H9 (cell line): ENCODE measurements around the gene NSMF. TPM values are rescaled to one million over a fixed set of nuclear protein-coding genes. Genes with fewer than 3 reads are reported as not detected.

ENCODE experiments used
- DNase-seq: peaks from one replicate; pipeline ENCODE4 v3.0.0-alpha.2; 2017
- H2AFZ ChIP-seq: one replicate; pipeline ENCODE4 v1.6.1; 2013; ENCODE audit warnings: mild to moderate bottlenecking, low read length, control low read depth, moderate library complexity
- H2AK5ac ChIP-seq: 2 replicates; pipeline ENCODE4 v1.6.1; 2013; ENCODE audit warnings: low read length, control low read depth, mixed read lengths; ENCODE audit not compliant: insufficient read length
- H2BK120ac ChIP-seq: one replicate; pipeline ENCODE4 v1.6.1; 2013; ENCODE audit warnings: low read depth, mild to moderate bottlenecking, low read length, control low read depth, inconsistent platforms; ENCODE audit not compliant: poor library complexity, severe bottlenecking
- H2BK12ac ChIP-seq: 2 replicates; pipeline ENCODE4 v1.6.1; 2013; ENCODE audit warnings: low read length, control low read depth, mixed read lengths, low read depth; ENCODE audit not compliant: insufficient read length
- H2BK15ac ChIP-seq: 2 replicates; pipeline ENCODE4 v1.6.1; 2013; ENCODE audit warnings: low read depth, low read length, control low read depth
- H2BK20ac ChIP-seq: one replicate; pipeline ENCODE4 v1.6.1; 2013; ENCODE audit warnings: low read depth, mild to moderate bottlenecking, low read length, control low read depth, inconsistent platforms; ENCODE audit not compliant: poor library complexity, severe bottlenecking
- H2BK5ac ChIP-seq: 2 replicates; pipeline ENCODE4 v1.6.1; 2013; ENCODE audit warnings: low read length, control low read depth, mixed read lengths; ENCODE audit not compliant: insufficient read length
- H3K14ac ChIP-seq: 2 replicates; pipeline ENCODE4 v1.6.1; 2013; ENCODE audit warnings: low read length, control low read depth; ENCODE audit not compliant: insufficient read depth
- H3K18ac ChIP-seq: 2 replicates; pipeline ENCODE4 v1.6.1; 2013; ENCODE audit warnings: low read depth, mild to moderate bottlenecking, mixed read lengths, low read length, control low read depth; ENCODE audit not compliant: insufficient read length
- H3K23ac ChIP-seq: 2 replicates; pipeline ENCODE4 v1.6.1; 2013; ENCODE audit warnings: low read length, control low read depth, mixed read lengths, low read depth; ENCODE audit not compliant: insufficient read length
- H3K23me2 ChIP-seq: 2 replicates; pipeline ENCODE4 v1.6.1; 2013; ENCODE audit warnings: low read depth, mild to moderate bottlenecking, mixed read lengths, low read length, control low read depth; ENCODE audit not compliant: insufficient read length, poor library complexity, severe bottlenecking
- H3K27ac ChIP-seq: 2 replicates; pipeline ENCODE4 v1.5.1; 2013; ENCODE audit warnings: low read length, control low read depth, mixed read lengths, low read depth; ENCODE audit not compliant: insufficient read length
- H3K27me3 ChIP-seq: 2 replicates; pipeline ENCODE4 v1.6.1; 2013; ENCODE audit warnings: low read length, control low read depth, inconsistent platforms; ENCODE audit not compliant: insufficient read depth
- H3K4ac ChIP-seq: 2 replicates; pipeline ENCODE4 v1.6.1; 2013; ENCODE audit warnings: low read depth, mild to moderate bottlenecking, control low read depth, inconsistent platforms, low read length, moderate library complexity
- H3K4me1 ChIP-seq: 2 replicates; pipeline ENCODE4 v1.6.1; 2013; ENCODE audit warnings: low read length, control low read depth, inconsistent platforms; ENCODE audit not compliant: insufficient read depth
- H3K4me2 ChIP-seq: 2 replicates; pipeline ENCODE4 v1.6.1; 2013; ENCODE audit warnings: low read length, control low read depth, mixed read lengths; ENCODE audit not compliant: insufficient read length, insufficient read depth
- H3K56ac ChIP-seq: 2 replicates; pipeline ENCODE4 v1.6.1; 2013; ENCODE audit warnings: low read depth, mild to moderate bottlenecking, mixed read lengths, low read length, control low read depth; ENCODE audit not compliant: insufficient read length
- H3K79me1 ChIP-seq: 2 replicates; pipeline ENCODE4 v1.6.1; 2013; ENCODE audit warnings: low read depth, mild to moderate bottlenecking, moderate library complexity, low read length, control low read depth, inconsistent platforms; ENCODE audit not compliant: insufficient read depth, poor library complexity, severe bottlenecking
- H3K79me2 ChIP-seq: 2 replicates; pipeline ENCODE4 v1.6.1; 2013; ENCODE audit warnings: low read length, control low read depth, inconsistent platforms; ENCODE audit not compliant: insufficient read depth
- H3K9ac ChIP-seq: 2 replicates; pipeline ENCODE4 v1.6.1; 2013; ENCODE audit warnings: low read length, control low read depth, mixed read lengths; ENCODE audit not compliant: insufficient read length; ENCODE audit errors: extremely low read depth
- H3K9me3 ChIP-seq: one replicate; pipeline ENCODE4 v1.6.1; 2013; ENCODE audit warnings: low read depth, low read length, inconsistent platforms; ENCODE audit not compliant: control insufficient read depth
- H3T11ph ChIP-seq: one replicate; pipeline ENCODE4 v1.6.1; 2013; ENCODE audit warnings: mild to moderate bottlenecking, low read length, control low read depth, inconsistent platforms
- H4K20me1 ChIP-seq: one replicate; pipeline ENCODE4 v1.6.1; 2013; ENCODE audit not compliant: control insufficient read depth, insufficient read length, insufficient read depth
- H4K5ac ChIP-seq: 2 replicates; pipeline ENCODE4 v1.6.1; 2013; ENCODE audit warnings: low read depth, mild to moderate bottlenecking, mixed read lengths, low read length, control low read depth; ENCODE audit not compliant: insufficient read length
- H4K8ac ChIP-seq: replicated peaks from 2 replicates; pipeline ENCODE4 v1.6.1; 2013; ENCODE audit warnings: low read length, control low read depth, mixed read lengths, low read depth; ENCODE audit not compliant: insufficient read length
- H4K91ac ChIP-seq: 2 replicates; pipeline ENCODE4 v1.6.1; 2013; ENCODE audit warnings: low read depth, mild to moderate bottlenecking, moderate library complexity, mixed read lengths, low read length, control low read depth; ENCODE audit not compliant: insufficient read length
- H3K27ac Mint-ChIP-seq, 3 experiments: 2 replicates in 2 of 3; 3 replicates in 1 of 3; pipeline ENCODE4 v1.8.0; 2020 to 2021; ENCODE audit warnings: mixed read lengths in 3 of 3, mild to moderate bottlenecking in 1 of 3, moderate library complexity in 1 of 3
- H3K27me3 Mint-ChIP-seq: 2 replicates; pipeline ENCODE4 v1.8.0; 2021; ENCODE audit warnings: low read depth, mild to moderate bottlenecking, moderate library complexity, mixed read lengths
- H3K36me3 Mint-ChIP-seq, 3 experiments: 2 replicates in 2 of 3; 3 replicates in 1 of 3; pipeline ENCODE4 v1.8.0; 2020 to 2021; ENCODE audit warnings: low read depth in 3 of 3, mixed read lengths in 3 of 3; ENCODE audit not compliant: insufficient read depth in 1 of 3
- H3K4me1 Mint-ChIP-seq, 2 experiments: 2 replicates each; pipeline ENCODE4 v1.8.0; 2020; ENCODE audit warnings: mixed read lengths in 2 of 2
- H3K4me3 Mint-ChIP-seq, 2 experiments: 2 replicates in 1 of 2; 3 replicates in 1 of 2; pipeline ENCODE4 v1.8.0; 2020 to 2021; ENCODE audit warnings: mild to moderate bottlenecking in 2 of 2, mixed read lengths in 2 of 2, moderate library complexity in 1 of 2
- H3K9me3 Mint-ChIP-seq, 2 experiments: 2 replicates in 1 of 2; 3 replicates in 1 of 2; pipeline ENCODE4 v1.8.0; 2020; ENCODE audit warnings: mild to moderate bottlenecking in 2 of 2, mixed read lengths in 2 of 2, moderate library complexity in 1 of 2
- whole genome bisulfite sequencing: extraction: QIAGEN DNeasy Blood & Tissue Kit; methylation state at CpG from one replicate; pipeline ENCODE4 v1.1.7; 2013; ENCODE audit warnings: missing lambda C conversion rate, low lambda C conversion rate, mixed read lengths; ENCODE audit not compliant: insufficient read length; ENCODE audit errors: extremely low coverage; 5-methylcytosine and 5-hydroxymethylcytosine counted together
- total RNA-seq: library from RNA; stranded (reverse); gene quantifications from 2 replicates; pipeline ENCODE4 v1.2.1, GENCODE V29; 2021
- TF ChIP-seq, protein P1 (sequence below): fragments of 200-600 bp; sonication (generic); conservative IDR thresholded peaks from 3 replicates; pipeline ENCODE4 v1.8.0; 2021; ENCODE audit warnings: antibody characterized with exemption, mild to moderate bottlenecking

Gene NSMF
- total RNA-seq, 1 experiment from 2014 or later: 46.3 TPM

DNA sequence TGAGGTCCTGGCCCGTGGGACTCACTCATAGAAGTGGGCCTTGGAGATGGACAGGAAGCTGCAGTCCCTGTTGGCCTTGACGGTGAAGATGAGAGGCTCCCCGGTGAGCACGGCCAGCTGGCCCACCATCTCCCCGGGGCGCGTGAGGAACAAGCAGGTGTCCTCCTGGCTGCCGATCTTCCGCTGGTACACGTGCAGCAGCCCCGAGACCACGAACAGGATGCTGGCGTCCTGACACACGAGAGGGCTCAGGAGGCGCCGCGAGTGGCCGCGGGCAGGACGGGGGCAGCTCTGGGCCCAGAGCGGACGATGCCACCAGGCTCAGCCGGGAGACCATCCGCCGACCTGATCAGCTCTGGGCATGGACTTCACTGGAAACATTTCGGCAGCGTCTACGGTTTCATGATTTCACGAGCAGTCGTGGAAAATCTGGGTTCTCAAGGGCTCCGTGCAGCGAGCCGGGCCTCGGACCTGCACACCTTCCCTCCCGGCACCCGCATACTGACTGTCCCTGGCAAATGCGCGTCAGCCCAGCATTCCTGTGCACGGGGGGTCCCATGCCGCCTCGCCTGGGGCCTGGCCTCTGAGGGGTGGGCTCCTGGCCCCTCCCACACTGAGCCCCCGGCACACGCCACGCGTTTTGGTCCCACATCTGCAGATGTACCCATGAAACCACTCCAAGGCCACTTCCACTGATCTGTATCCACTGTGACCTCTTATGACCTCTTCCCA, 41.7 kb upstream of the NSMF start:
- Histone ChIP-seq H2BK12ac (no peak overlapping the region), H3K9me3 (no peaks in the 10 kb centered on the region), H3K23me2 (no peaks in the 10 kb centered on the region), H3K4me1 (no peaks in the 10 kb centered on the region), H3K14ac (no peak overlapping the region; the same call in 1 of the 2 replicates), H4K20me1 (no peaks in the 10 kb centered on the region), H3K27ac (no peak overlapping the region), H3K18ac (no peak overlapping the region), H2BK5ac (no peak overlapping the region), H3K4me2 (no peak overlapping the region), H3K79me1 (no peaks in the 10 kb centered on the region), H3K79me2 (no peaks in the 10 kb centered on the region), H2BK120ac (no peak overlapping the region), H2AFZ (no peak overlapping the region), H4K91ac (no peak overlapping the region), H2BK15ac (no peak overlapping the region), H4K5ac (no peak overlapping the region), H3K9ac (no peak overlapping the region), H3K56ac (no peak overlapping the region), H3K27me3 (no peaks in the 10 kb centered on the region), H3K4ac (no peak overlapping the region), H3K23ac (no peak overlapping the region), H2BK20ac (no peak overlapping the region), H3T11ph (no peak overlapping the region), H2AK5ac (no peak overlapping the region), H4K8ac (no peak overlapping the region)
- peaks cover 4 to 16% (median 16%) of the 10 kb centered on the region in 3 experiments; a peak in 6 of 7 replicates for H3K36me3 Mint-ChIP-seq
- TF ChIP-seq, protein P1, sequence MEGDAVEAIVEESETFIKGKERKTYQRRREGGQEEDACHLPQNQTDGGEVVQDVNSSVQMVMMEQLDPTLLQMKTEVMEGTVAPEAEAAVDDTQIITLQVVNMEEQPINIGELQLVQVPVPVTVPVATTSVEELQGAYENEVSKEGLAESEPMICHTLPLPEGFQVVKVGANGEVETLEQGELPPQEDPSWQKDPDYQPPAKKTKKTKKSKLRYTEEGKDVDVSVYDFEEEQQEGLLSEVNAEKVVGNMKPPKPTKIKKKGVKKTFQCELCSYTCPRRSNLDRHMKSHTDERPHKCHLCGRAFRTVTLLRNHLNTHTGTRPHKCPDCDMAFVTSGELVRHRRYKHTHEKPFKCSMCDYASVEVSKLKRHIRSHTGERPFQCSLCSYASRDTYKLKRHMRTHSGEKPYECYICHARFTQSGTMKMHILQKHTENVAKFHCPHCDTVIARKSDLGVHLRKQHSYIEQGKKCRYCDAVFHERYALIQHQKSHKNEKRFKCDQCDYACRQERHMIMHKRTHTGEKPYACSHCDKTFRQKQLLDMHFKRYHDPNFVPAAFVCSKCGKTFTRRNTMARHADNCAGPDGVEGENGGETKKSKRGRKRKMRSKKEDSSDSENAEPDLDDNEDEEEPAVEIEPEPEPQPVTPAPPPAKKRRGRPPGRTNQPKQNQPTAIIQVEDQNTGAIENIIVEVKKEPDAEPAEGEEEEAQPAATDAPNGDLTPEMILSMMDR: no peak
- H3K27me3 Mint-ChIP-seq: peaks cover 20% of the 10 kb centered on the region
- H3K9me3 Mint-ChIP-seq: peaks cover 18 to 67% of the 10 kb centered on the region in 2 experiments
- H3K27ac Mint-ChIP-seq: no peak overlapping the region
- H3K4me3 Mint-ChIP-seq: no peak overlapping the region
- H3K4me1 Mint-ChIP-seq: no peaks in the 10 kb centered on the region
- WGBS: no CpG with 5 or more reads among the region's 45 CpGs
- no peak for DNase-seq
